HCT116 (cell line): ENCODE results near the gene EXOC6B. TPM values are rescaled to one million over a fixed set of nuclear protein-coding genes. Genes with fewer than 3 reads are reported as not detected.

ENCODE experiments used
- ATAC-seq: fragments of 200-7000 bp; cut with Tn5 transposase; 2 replicates; pipeline ENCODE4 v1.9.1; 2020; ENCODE audit warnings: mild to moderate bottlenecking, moderate library complexity
- BruUV-seq: library from RNA; stranded (reverse); fragments of 400-500 nt; replicated peaks from 2 replicates; lab custom pipeline; 2021; lab: Mats Ljungman, UMichigan
- CTCF ChIA-PET: fragments of 300-600 bp; sonication (Branson Sonifier 250); formaldehyde crosslinking; loops from one replicate; lab custom pipeline; 2021; ENCODE audit warnings: antibody characterized with exemption; lab: Charles Lee
- POLR2A ChIA-PET: fragments of 300-600, 350-600 bp; sonication (Branson Sonifier 250); formaldehyde crosslinking; loops from one replicate; lab custom pipeline; 2021; ENCODE audit warnings: antibody characterized with exemption; lab: Charles Lee
- RAD21 ChIA-PET, 2 experiments: fragments of 300-600 bp; sonication (Branson Sonifier 250); formaldehyde crosslinking; loops; one replicate each; lab custom pipeline; 2023; ENCODE audit warnings: low total read pairs in 2 of 2; ENCODE audit not compliant: uncharacterized antibody in 2 of 2, unreplicated experiment in 2 of 2, low non-redundant PET in 1 of 2; lab: Charles Lee
- DNase-seq: peaks from one replicate; pipeline ENCODE4 v3.0.0-alpha.2; 2010; ENCODE audit warnings: low read depth, low spot score
- H2AFZ ChIP-seq: fragments of 200-600 bp; shearing (Covaris generic), sonication (generic); 2 replicates; pipeline ENCODE4 v1.6.1; 2017; ENCODE audit warnings: low read depth, mixed run types, mixed read lengths, antibody characterized with exemption, low read length; ENCODE audit not compliant: poor library complexity, severe bottlenecking
- H3K27ac ChIP-seq: 2 replicates; pipeline ENCODE4 v1.5.1; 2012; ENCODE audit warnings: low read depth, low read length
- H3K27me3 ChIP-seq: fragments of 200-600 bp; sonication (generic); 2 replicates; pipeline ENCODE4 v1.6.1; 2016; ENCODE audit warnings: mixed run types, low read length, mixed read lengths; ENCODE audit not compliant: insufficient read depth
- H3K36me3 ChIP-seq, 2 experiments: fragments of 200-500 bp in 1 of 2; fragments of 200-600 bp in 1 of 2; sonication (Bioruptor generic) in 1 of 2; sonication (generic) in 1 of 2; 2 replicates each; pipeline versions ENCODE4 v1.5.1 to v1.6.1; 2014 to 2016; ENCODE audit warnings: low read length in 2 of 2, inconsistent platforms in 1 of 2, mixed read lengths in 1 of 2, mixed run types in 1 of 2; ENCODE audit not compliant: insufficient read depth in 2 of 2, control insufficient read depth in 1 of 2
- H3K4me1 ChIP-seq, 2 experiments: fragments of 200-600 bp in 1 of 2; sonication (generic) in 1 of 2; 2 replicates each; pipeline versions ENCODE4 v1.5.1 to v1.6.1; 2012 to 2017; ENCODE audit warnings: low read length in 2 of 2, inconsistent platforms in 1 of 2, mild to moderate bottlenecking in 1 of 2, mixed read lengths in 1 of 2, mixed run types in 1 of 2, moderate library complexity in 1 of 2; ENCODE audit not compliant: insufficient read depth in 2 of 2, control insufficient read depth in 1 of 2
- H3K4me2 ChIP-seq: fragments of 200-600 bp; sonication (generic); 2 replicates; pipeline ENCODE4 v1.6.1; 2017; ENCODE audit warnings: mixed run types, low read length, mixed read lengths
- H3K4me3 ChIP-seq, 2 experiments: fragments of 200-600 bp in 1 of 2; sonication (generic) in 1 of 2; replicated peaks in 1 of 2; 2 replicates each; pipeline ENCODE4 v1.5.1; 2011 to 2016; ENCODE audit warnings: low read length in 2 of 2, control low read depth in 1 of 2, low read depth in 1 of 2, mild to moderate bottlenecking in 1 of 2, mixed read lengths in 1 of 2, mixed run types in 1 of 2
- H3K79me2 ChIP-seq: fragments of 200-600 bp; sonication (generic); 2 replicates; pipeline ENCODE4 v1.6.1; 2017; ENCODE audit warnings: mild to moderate bottlenecking, mixed run types, low read length, moderate library complexity, mixed read lengths; ENCODE audit not compliant: insufficient read depth
- H3K9ac ChIP-seq: fragments of 200-600 bp; sonication (generic); 2 replicates; pipeline ENCODE4 v1.6.1; 2016; ENCODE audit warnings: low read length, mixed read lengths
- H3K9me2 ChIP-seq: fragments of 200-600 bp; sonication (generic), shearing (Covaris generic); 2 replicates; pipeline ENCODE4 v1.6.1; 2017; ENCODE audit warnings: mixed run types, mild to moderate bottlenecking, moderate library complexity; ENCODE audit not compliant: insufficient read depth
- H3K9me3 ChIP-seq, 2 experiments: fragments of 200-500 bp in 1 of 2; fragments of 200-600 bp in 1 of 2; sonication (Bioruptor generic) in 1 of 2; sonication (generic) in 1 of 2; 2 replicates each; pipeline ENCODE4 v1.6.1; 2014 to 2017; ENCODE audit warnings: low read length in 2 of 2, mixed read lengths in 2 of 2, inconsistent platforms in 1 of 2, low read depth in 1 of 2, mild to moderate bottlenecking in 1 of 2, mixed run types in 1 of 2, moderate library complexity in 1 of 2; ENCODE audit not compliant: control insufficient read depth in 1 of 2, insufficient read depth in 1 of 2
- H4K20me1 ChIP-seq: fragments of 200-600 bp; sonication (generic), shearing (Covaris generic); 2 replicates; pipeline ENCODE4 v1.6.1; 2017; ENCODE audit warnings: mixed run types, mild to moderate bottlenecking, moderate library complexity; ENCODE audit not compliant: insufficient read depth
- ATF3 ChIP-seq: IDR thresholded peaks from 2 replicates; pipeline ENCODE4 v1.6.1; 2012
- CBX3 ChIP-seq: IDR thresholded peaks from 2 replicates; pipeline ENCODE4 v1.6.1; 2012; ENCODE audit warnings: low read depth
- CEBPB ChIP-seq: IDR thresholded peaks from 2 replicates; pipeline ENCODE4 v1.6.1; 2012; ENCODE audit warnings: low read depth
- CTCF ChIP-seq, 3 experiments: fragments of 200-600 bp in 1 of 3; sonication (generic) in 1 of 3; IDR thresholded peaks in 2 of 3; conservative IDR thresholded peaks in 1 of 3; 2 replicates each; pipeline ENCODE4 v1.5.1; 2012 to 2017; ENCODE audit warnings: low read depth in 2 of 3, low read length in 2 of 3, antibody characterized with exemption in 1 of 3, borderline replicate concordance in 1 of 3, control low read depth in 1 of 3, mild to moderate bottlenecking in 1 of 3, mixed read lengths in 1 of 3, mixed run types in 1 of 3, moderate library complexity in 1 of 3; ENCODE audit not compliant: insufficient read depth in 1 of 3
- EGR1 ChIP-seq: IDR thresholded peaks from 2 replicates; pipeline ENCODE4 v1.6.1; 2012; ENCODE audit warnings: low read depth
- ELF1 ChIP-seq: IDR thresholded peaks from 2 replicates; pipeline ENCODE4 v1.6.1; 2012; ENCODE audit warnings: low read depth, borderline replicate concordance
- EZH2 ChIP-seq: fragments of 200-600 bp; sonication (generic); IDR thresholded peaks from 2 replicates; pipeline ENCODE4 v1.6.1; 2017; ENCODE audit warnings: antibody characterized with exemption, mixed run types
- EZH2phosphoT487 ChIP-seq: fragments of 200-600 bp; IDR thresholded peaks from 2 replicates; pipeline ENCODE4 v1.6.1; 2018; ENCODE audit warnings: antibody characterized with exemption, borderline replicate concordance
- FOSL1 ChIP-seq: IDR thresholded peaks from 2 replicates; pipeline ENCODE4 v1.6.1; 2012; ENCODE audit warnings: low read depth
- JUND ChIP-seq: IDR thresholded peaks from 2 replicates; pipeline ENCODE4 v1.6.1; 2012
- POLR2A ChIP-seq: IDR thresholded peaks from 2 replicates; pipeline ENCODE4 v1.7.0; 2011; ENCODE audit warnings: borderline replicate concordance; ENCODE audit not compliant: insufficient read depth, insufficient read length; ENCODE audit errors: extremely low read depth
- RAD21 ChIP-seq: IDR thresholded peaks from 2 replicates; pipeline ENCODE4 v1.6.1; 2012; ENCODE audit warnings: low read depth, mild to moderate bottlenecking
- SIN3A ChIP-seq: IDR thresholded peaks from 2 replicates; pipeline ENCODE4 v1.6.1; 2012; ENCODE audit warnings: low read depth
- SP1 ChIP-seq: IDR thresholded peaks from 2 replicates; pipeline ENCODE4 v1.6.1; 2012; ENCODE audit warnings: low read depth
- ZBTB33 ChIP-seq: IDR thresholded peaks from 2 replicates; pipeline ENCODE4 v1.6.1; 2011; ENCODE audit warnings: mild to moderate bottlenecking, low read length, moderate library complexity; ENCODE audit not compliant: insufficient replicate concordance; ENCODE audit errors: extremely low read depth
- ZFX ChIP-seq: fragments of 450-650 bp; IDR thresholded peaks from 2 replicates; pipeline ENCODE4 v1.6.1; 2017
- ZNF274 ChIP-seq: fragments of 200-500 bp; sonication (Bioruptor generic); IDR thresholded peaks from 2 replicates; pipeline ENCODE4 v1.6.1; 2014; ENCODE audit warnings: mild to moderate bottlenecking, low read depth, low read length, inconsistent platforms
- intact Hi-C: fragments of 100-400 bp; cut with micrococcal nuclease; formaldehyde crosslinking; loops from 2 replicates; pipeline ENCODE4 v1.10.0; 2022
- total RNA-seq: library from RNA; stranded (reverse); gene quantifications from one replicate; pipeline ENCODE4 v1.2.1, GENCODE V29; 2021; ENCODE audit not compliant: unreplicated experiment

The EXOC6B gene
- total RNA-seq, 1 experiment from 2014 or later, result 25.4 TPM

GRCh38 chr2:72427022-72427861, 398.6 kb downstream of the EXOC6B start:
- ATAC-seq (no peak), DNase-seq (no peak)
- Histone ChIP-seq H3K9me3 (no peaks in the 10 kb centered on the region), H3K9me2 (no peaks in the 10 kb centered on the region), H3K4me3 (no peak overlapping the region), H2AFZ (no peak overlapping the region), H3K27me3 (no peaks in the 10 kb centered on the region), H3K36me3 (no peaks in the 10 kb centered on the region), H3K79me2 (no peaks in the 10 kb centered on the region), H3K27ac (no peak overlapping the region), H3K4me1 (no peaks in the 10 kb centered on the region), H4K20me1 (no peaks in the 10 kb centered on the region; the same call in 1 of the 2 replicates), H3K4me2 (no peak overlapping the region), H3K9ac (no peak overlapping the region)
- BruUV-seq, result no TSS peak
- ChIA-PET CTCF (no interaction called here), RAD21 (no interaction called here), POLR2A (no interaction called here)
- intact Hi-C loops, result no loop called here
- TF ChIP-seq EGR1 (no peak), CEBPB (no peak), SIN3A (no peak), CBX3 (no peak), FOSL1 (no peak), EZH2 (no peak), ELF1 (no peak)

- Histone ChIP-seq H3K4me3 (no peak overlapping the region), H4K20me1 (no peaks in the 10 kb centered on the region; the same call in 1 of the 2 replicates), H2AFZ (no peak overlapping the region), H3K4me1 (no peaks in the 10 kb centered on the region), H3K27ac (no peak overlapping the region), H3K9ac (no peak overlapping the region), H3K79me2 (no peaks in the 10 kb centered on the region), H3K9me2 (no peaks in the 10 kb centered on the region), H3K36me3 (no peaks in the 10 kb centered on the region), H3K9me3 (no peaks in the 10 kb centered on the region), H3K4me2 (no peak overlapping the region), H3K27me3 (no peaks in the 10 kb centered on the region)
- intact Hi-C loops, result no loop called here
- DNase-seq (no peak), ATAC-seq (no peak)
- POLR2A ChIA-PET, result no interaction called here
- no TSS peak for BruUV-seq
- CTCF ChIA-PET, result no interaction called here
- RAD21 ChIA-PET, result no interaction called here
- TF ChIP-seq ZNF274 (no peak), EZH2phosphoT487 (no peak), CBX3 (no peak), EGR1 (no peak), SP1 (no peak), POLR2A (no peak), ELF1 (no peak), ZBTB33 (no peak), RAD21 (no peak), SIN3A (no peak), ZFX (no peak), ATF3 (no peak), CTCF (IDR thresholded peaks at IDR 0.05 in 2 of 3, conservative IDR thresholded peaks at IDR 0.05 in 1 of 3; ENCODE audit: borderline replicate concordance in 1 of 3, insufficient read depth in 1 of 3, low read depth in 2 of 3, low read length in 2 of 3) (no peak), JUND (no peak)
These were observed 399.8 kb downstream of the EXOC6B start for GRCh38 chr2:72425996-72426395.
